B cell (primary cell): ENCODE data around the gene KCNQ2.

ENCODE experiments used
- EZH2 ChIP-seq: IDR thresholded peaks from 2 replicates; pipeline ENCODE4 v1.6.1; 2012; ENCODE audit warnings: borderline replicate concordance, low read depth, mild to moderate bottlenecking, moderate library complexity, low read length; ENCODE audit not compliant: insufficient read depth, poor library complexity, severe bottlenecking
- TF ChIP-seq, protein P1 (sequence below): fragments of 200-600 bp; IDR thresholded peaks from one replicate; pipeline ENCODE4 v1.8.0; 2022; ENCODE audit warnings: antibody characterized with exemption, mild to moderate bottlenecking

DNA sequence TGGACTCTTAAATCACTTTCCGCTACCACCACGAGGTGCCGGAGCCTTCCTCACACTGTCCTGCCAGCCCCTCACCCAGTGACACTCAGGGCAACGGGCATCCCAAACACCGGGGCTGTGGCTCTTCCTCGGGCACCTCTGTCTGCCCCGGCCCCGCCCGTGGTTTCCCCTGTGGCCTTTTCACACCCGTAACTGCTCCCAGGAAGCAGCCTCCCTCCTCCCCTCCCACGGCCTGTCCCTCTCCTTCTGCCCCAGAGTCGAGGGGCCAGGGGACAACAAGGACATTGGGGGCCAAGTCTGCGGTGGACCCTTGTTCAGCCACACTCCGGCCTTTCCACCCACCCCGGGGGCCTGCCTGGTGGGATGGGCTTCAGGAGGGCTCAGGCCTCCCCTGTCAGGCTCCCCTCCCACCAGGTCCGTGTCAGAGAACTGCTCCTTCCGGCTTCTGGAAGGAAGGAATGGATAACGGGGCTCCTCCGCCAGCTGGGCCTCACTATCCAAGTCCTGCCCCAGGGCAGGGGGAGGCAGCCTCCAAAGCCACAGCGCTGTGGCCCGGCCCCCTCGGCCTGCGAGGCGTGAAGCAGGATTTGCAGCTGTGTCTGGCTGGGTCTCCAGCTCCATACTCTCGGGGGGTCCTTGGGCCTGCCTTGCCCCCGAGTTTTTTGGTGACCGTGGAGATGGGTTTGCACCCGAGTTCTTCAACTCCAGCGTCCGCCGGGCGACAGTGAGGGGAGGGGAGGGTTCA is 56.6 kb downstream of the KCNQ2 start:
- no peak for TF ChIP-seq EZH2
- TF ChIP-seq, protein P1, sequence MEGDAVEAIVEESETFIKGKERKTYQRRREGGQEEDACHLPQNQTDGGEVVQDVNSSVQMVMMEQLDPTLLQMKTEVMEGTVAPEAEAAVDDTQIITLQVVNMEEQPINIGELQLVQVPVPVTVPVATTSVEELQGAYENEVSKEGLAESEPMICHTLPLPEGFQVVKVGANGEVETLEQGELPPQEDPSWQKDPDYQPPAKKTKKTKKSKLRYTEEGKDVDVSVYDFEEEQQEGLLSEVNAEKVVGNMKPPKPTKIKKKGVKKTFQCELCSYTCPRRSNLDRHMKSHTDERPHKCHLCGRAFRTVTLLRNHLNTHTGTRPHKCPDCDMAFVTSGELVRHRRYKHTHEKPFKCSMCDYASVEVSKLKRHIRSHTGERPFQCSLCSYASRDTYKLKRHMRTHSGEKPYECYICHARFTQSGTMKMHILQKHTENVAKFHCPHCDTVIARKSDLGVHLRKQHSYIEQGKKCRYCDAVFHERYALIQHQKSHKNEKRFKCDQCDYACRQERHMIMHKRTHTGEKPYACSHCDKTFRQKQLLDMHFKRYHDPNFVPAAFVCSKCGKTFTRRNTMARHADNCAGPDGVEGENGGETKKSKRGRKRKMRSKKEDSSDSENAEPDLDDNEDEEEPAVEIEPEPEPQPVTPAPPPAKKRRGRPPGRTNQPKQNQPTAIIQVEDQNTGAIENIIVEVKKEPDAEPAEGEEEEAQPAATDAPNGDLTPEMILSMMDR: no peak
